KMS-11 (cell line): ENCODE data around the gene COQ10B.

Experiments
- H2AFZ ChIP-seq: fragments of 200-600 bp; sonication (generic); 2 replicates; pipeline ENCODE4 v1.6.1; 2016; ENCODE audit warnings: antibody characterized with exemption, mixed run types, low read depth
- H3K27ac ChIP-seq: fragments of 200-600 bp; sonication (generic); 2 replicates; pipeline ENCODE4 v1.6.1; 2016; ENCODE audit warnings: mild to moderate bottlenecking, mixed run types
- H3K27me3 ChIP-seq: fragments of 200-600 bp; sonication (generic); 2 replicates; pipeline ENCODE4 v1.6.1; 2017; ENCODE audit warnings: mild to moderate bottlenecking, low read depth, mixed run types, moderate library complexity; ENCODE audit not compliant: insufficient read depth
- H3K36me3 ChIP-seq: fragments of 200-600 bp; sonication (generic); 2 replicates; pipeline ENCODE4 v1.6.1; 2017; ENCODE audit warnings: mild to moderate bottlenecking, mixed run types; ENCODE audit not compliant: insufficient read depth
- H3K4me1 ChIP-seq: fragments of 200-600 bp; sonication (generic); 2 replicates; pipeline ENCODE4 v1.6.1; 2016; ENCODE audit warnings: mild to moderate bottlenecking, low read depth, mixed run types; ENCODE audit not compliant: poor library complexity, severe bottlenecking
- H3K4me2 ChIP-seq: fragments of 200-600 bp; sonication (generic); 2 replicates; pipeline ENCODE4 v1.7.0; 2016; ENCODE audit warnings: mild to moderate bottlenecking, mixed run types
- H3K4me3 ChIP-seq: fragments of 200-600 bp; sonication (generic); IDR thresholded peaks from 2 replicates; pipeline ENCODE4 v1.6.1; 2017; ENCODE audit warnings: low read depth, low read length, mixed read lengths; ENCODE audit not compliant: insufficient read depth
- H3K79me2 ChIP-seq: fragments of 200-600 bp; sonication (generic); 2 replicates; pipeline ENCODE4 v1.6.1; 2016; ENCODE audit warnings: low read depth, mixed run types; ENCODE audit not compliant: insufficient read depth
- H3K9ac ChIP-seq: fragments of 200-600 bp; sonication (generic); 2 replicates; pipeline ENCODE4 v1.6.1; 2016; ENCODE audit warnings: mild to moderate bottlenecking, mixed run types
- H4K20me1 ChIP-seq: fragments of 200-600 bp; sonication (generic); 2 replicates; pipeline ENCODE4 v1.6.1; 2016; ENCODE audit warnings: mild to moderate bottlenecking, mixed run types; ENCODE audit not compliant: insufficient read depth
- TF ChIP-seq, protein P1 (sequence below): fragments of 200-600 bp; sonication (generic); conservative IDR thresholded peaks from 2 replicates; pipeline ENCODE4 v1.6.1; 2017; ENCODE audit warnings: low read depth, mild to moderate bottlenecking, antibody characterized with exemption, low read length, moderate library complexity, mixed read lengths

The COQ10B gene

DNA sequence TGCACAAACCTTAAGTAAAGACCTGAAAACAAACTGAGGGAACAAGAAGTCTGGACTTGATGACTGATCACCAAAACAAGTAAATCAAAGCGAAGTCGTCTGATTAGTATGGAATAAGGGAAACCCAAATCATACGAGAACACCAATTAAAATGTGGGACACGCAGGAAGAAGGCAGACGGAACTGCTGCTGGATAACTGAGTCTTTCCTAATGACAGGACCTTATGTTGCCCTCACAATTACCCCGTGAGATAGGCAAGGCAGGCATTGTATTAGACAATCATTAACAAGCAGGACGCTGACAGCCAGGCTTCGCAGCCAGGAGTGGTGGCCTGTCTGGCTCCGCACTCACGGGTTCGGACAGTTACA, 614 bp upstream of the COQ10B start:
- Histone ChIP-seq H3K27me3 (no peaks in the 10 kb centered on the region), H3K9ac (peak overlapping the region; percentile 45; the same call in 1 of the 2 replicates), H2AFZ (peak overlapping the region; percentile 71), H3K4me1 (peaks cover 20% of the 10 kb centered on the region), H3K4me2 (peak overlapping the region; percentile 92), H3K27ac (peak overlapping the region; percentile 56), H3K36me3 (no peaks in the 10 kb centered on the region), H3K79me2 (peaks cover 40% of the 10 kb centered on the region), H3K4me3 (peak overlapping the region; percentile 41), H4K20me1 (no peaks in the 10 kb centered on the region)
- TF ChIP-seq, protein P1, sequence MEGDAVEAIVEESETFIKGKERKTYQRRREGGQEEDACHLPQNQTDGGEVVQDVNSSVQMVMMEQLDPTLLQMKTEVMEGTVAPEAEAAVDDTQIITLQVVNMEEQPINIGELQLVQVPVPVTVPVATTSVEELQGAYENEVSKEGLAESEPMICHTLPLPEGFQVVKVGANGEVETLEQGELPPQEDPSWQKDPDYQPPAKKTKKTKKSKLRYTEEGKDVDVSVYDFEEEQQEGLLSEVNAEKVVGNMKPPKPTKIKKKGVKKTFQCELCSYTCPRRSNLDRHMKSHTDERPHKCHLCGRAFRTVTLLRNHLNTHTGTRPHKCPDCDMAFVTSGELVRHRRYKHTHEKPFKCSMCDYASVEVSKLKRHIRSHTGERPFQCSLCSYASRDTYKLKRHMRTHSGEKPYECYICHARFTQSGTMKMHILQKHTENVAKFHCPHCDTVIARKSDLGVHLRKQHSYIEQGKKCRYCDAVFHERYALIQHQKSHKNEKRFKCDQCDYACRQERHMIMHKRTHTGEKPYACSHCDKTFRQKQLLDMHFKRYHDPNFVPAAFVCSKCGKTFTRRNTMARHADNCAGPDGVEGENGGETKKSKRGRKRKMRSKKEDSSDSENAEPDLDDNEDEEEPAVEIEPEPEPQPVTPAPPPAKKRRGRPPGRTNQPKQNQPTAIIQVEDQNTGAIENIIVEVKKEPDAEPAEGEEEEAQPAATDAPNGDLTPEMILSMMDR, result no peak

DNA sequence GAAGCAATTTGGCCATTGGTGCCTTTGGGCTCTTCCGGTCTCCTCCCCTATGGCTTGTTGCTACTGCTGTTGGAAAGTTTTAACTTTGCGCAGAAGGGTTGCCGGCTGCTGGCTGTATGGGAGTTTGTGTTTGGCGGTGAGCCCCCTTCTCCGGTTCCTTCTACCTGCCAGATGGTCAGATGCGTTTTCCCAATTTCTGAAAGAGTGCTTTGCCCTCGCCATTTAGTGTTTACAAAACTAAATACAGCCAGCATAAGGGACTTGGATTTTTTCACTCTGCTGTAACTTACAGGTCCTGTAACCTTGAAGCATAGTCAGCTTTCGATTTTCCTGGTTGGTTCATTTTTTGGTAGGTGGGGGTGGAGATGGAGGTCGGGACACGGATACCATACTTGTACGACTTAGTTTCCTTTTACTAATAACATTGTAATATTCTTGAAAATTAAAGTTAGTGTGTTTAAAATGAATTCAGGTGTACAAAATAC, 604 bp downstream of the COQ10B start:
- Histone ChIP-seq H2AFZ (peak overlapping the region; percentile 93), H3K36me3 (no peaks in the 10 kb centered on the region), H3K27ac (peak overlapping the region; percentile 82), H4K20me1 (peaks cover 6% of the 10 kb centered on the region; the same call in 1 of the 2 replicates), H3K4me3 (peak overlapping the region; percentile 73), H3K4me1 (peaks cover 20% of the 10 kb centered on the region), H3K79me2 (peaks cover 51% of the 10 kb centered on the region), H3K9ac (peak overlapping the region; percentile 77), H3K27me3 (no peaks in the 10 kb centered on the region), H3K4me2 (peak overlapping the region; percentile 89)
- TF ChIP-seq, protein P1, result no peak

DNA sequence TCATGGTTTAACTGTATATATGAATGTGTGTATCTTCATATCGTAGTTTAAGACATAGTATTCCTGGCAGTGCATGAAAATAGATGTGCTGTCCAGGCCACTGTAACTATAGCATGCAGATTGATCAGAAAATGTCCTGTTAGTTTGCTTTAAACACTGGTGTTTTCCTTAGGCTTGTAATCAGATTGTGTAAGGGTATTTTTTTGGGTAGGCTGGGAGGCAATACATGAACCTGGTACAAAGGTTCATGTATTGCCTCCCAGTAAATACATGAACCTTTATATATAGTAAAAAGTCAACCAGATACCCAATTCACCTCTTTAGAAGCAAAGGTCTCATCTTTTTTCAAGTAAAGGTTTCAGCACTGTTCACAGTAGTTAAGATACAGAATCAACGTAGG, 1.6 kb downstream of the COQ10B start:
- H3K79me2 ChIP-seq, result peaks cover 58% of the 10 kb centered on the region

DNA sequence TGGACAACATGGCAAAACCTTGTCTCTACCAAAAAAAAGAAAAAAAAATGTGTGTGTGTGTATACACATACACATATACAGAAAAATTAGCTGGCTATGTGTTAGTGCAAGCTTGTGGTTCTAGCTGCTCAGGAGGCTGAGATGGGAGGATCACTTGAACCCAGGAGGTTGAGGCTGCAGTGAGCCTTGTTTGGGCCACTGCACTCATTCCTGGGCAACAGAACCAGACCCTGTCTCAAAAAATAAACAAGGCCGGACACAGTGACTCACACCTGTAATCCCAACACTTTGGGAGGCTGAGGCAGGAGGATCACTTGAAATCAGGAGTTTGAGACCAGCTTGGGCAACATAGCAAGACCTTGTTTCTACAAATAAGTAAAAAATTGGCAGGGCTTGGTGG, 2.1 kb downstream of the COQ10B start:
- H2AFZ ChIP-seq, result no peak overlapping the region
- H3K79me2 ChIP-seq, result peaks cover 58% of the 10 kb centered on the region
- no peaks in the 10 kb centered on the region for H3K27me3 ChIP-seq
- H3K4me3 ChIP-seq, result no peak overlapping the region
- peaks cover 6% of the 10 kb centered on the region; the same call in 1 of the 2 replicates for H4K20me1 ChIP-seq
- TF ChIP-seq, protein P1, result no peak
- H3K4me2 ChIP-seq, result no peak overlapping the region
- H3K36me3 ChIP-seq, result peaks cover 3% of the 10 kb centered on the region; the same call in 1 of the 2 replicates
- no peak overlapping the region for H3K27ac ChIP-seq
- H3K4me1 ChIP-seq, result peaks cover 20% of the 10 kb centered on the region
- H3K9ac ChIP-seq, result no peak overlapping the region

More for the DNA sequence above, 1.6 kb downstream of the COQ10B start:
- TF ChIP-seq, protein P1, result no peak
- Histone ChIP-seq H3K27me3 (no peaks in the 10 kb centered on the region), H3K27ac (no peak overlapping the region), H2AFZ (no peak overlapping the region), H3K4me3 (no peak overlapping the region), H3K9ac (no peak overlapping the region), H4K20me1 (peaks cover 6% of the 10 kb centered on the region; the same call in 1 of the 2 replicates), H3K4me1 (peaks cover 20% of the 10 kb centered on the region), H3K4me2 (peak overlapping the region; percentile 89), H3K36me3 (no peaks in the 10 kb centered on the region)
